CD4-positive, alpha-beta T cell (primary cell): ENCODE results near the gene TSHB. TPM values are rescaled to one million over a fixed set of nuclear protein-coding genes. Genes with fewer than 3 reads are reported as not detected.

Source experiments
- ATAC-seq: fragments of 200-7000 bp; cut with Tn5 transposase; one replicate; pipeline ENCODE4 v1.10.0; 2022; ENCODE audit warnings: mild to moderate bottlenecking; ENCODE audit not compliant: poor library complexity
- CTCF ChIA-PET: fragments of 350-600 bp; sonication (Branson Sonifier 250); formaldehyde crosslinking; loops from one replicate; lab custom pipeline; 2021; ENCODE audit warnings: antibody characterized with exemption, inconsistent platforms; lab: Charles Lee
- POLR2A ChIA-PET: fragments of 350-600 bp; sonication (Branson Sonifier 250); formaldehyde crosslinking; loops from one replicate; lab custom pipeline; 2021; ENCODE audit warnings: antibody characterized with exemption, inconsistent platforms; lab: Charles Lee
- DNase-seq, 14 experiments: peaks; one replicate each; pipeline ENCODE4 v3.0.0-alpha.2; 2013 to 2020; ENCODE audit warnings: mixed read lengths in 2 of 14
- H3K27ac ChIP-seq, 2 donors: one replicate each; pipeline versions ENCODE4 v1.5.1 to v1.7.0; 2013; ENCODE audit warnings: low read length in 2 of 2, low read depth in 1 of 2, mild to moderate bottlenecking in 1 of 2
- H3K27me3 ChIP-seq, 2 experiments: 1 replicate in 1 of 2; 2 replicates in 1 of 2; pipeline versions ENCODE4 v1.6.1 to v1.7.0; 2013; ENCODE audit warnings: low read length in 2 of 2, control low read depth in 1 of 2, mild to moderate bottlenecking in 1 of 2, moderate library complexity in 1 of 2; ENCODE audit not compliant: insufficient read depth in 2 of 2, control insufficient read depth in 1 of 2
- H3K36me3 ChIP-seq: one replicate; pipeline ENCODE4 v1.6.1; 2013; ENCODE audit warnings: low read length, control low read depth; ENCODE audit not compliant: insufficient read depth
- H3K4me1 ChIP-seq: one replicate; pipeline ENCODE4 v1.6.1; 2013; ENCODE audit warnings: low read length, control low read depth; ENCODE audit not compliant: insufficient read depth
- H3K4me3 ChIP-seq: one replicate; pipeline ENCODE4 v1.5.1; 2013; ENCODE audit warnings: mild to moderate bottlenecking, low read length, moderate library complexity
- H3K9me3 ChIP-seq, 2 experiments: 1 replicate in 1 of 2; 2 replicates in 1 of 2; pipeline versions ENCODE4 v1.6.1 to v1.7.0; 2013; ENCODE audit warnings: low read length in 2 of 2, mild to moderate bottlenecking in 2 of 2, control low read depth in 1 of 2, moderate library complexity in 1 of 2; ENCODE audit not compliant: control insufficient read depth in 1 of 2, insufficient read depth in 1 of 2
- H3K27ac Mint-ChIP-seq: one replicate; pipeline ENCODE4 v1.8.0; 2020; ENCODE audit warnings: mixed read lengths
- H3K27me3 Mint-ChIP-seq: one replicate; pipeline ENCODE4 v1.8.0; 2021; ENCODE audit warnings: mixed read lengths
- H3K36me3 Mint-ChIP-seq: one replicate; pipeline ENCODE4 v1.8.0; 2021; ENCODE audit warnings: low read depth, mixed read lengths
- H3K4me1 Mint-ChIP-seq: one replicate; pipeline ENCODE4 v1.8.0; 2021; ENCODE audit warnings: low read depth, mixed read lengths
- H3K4me3 Mint-ChIP-seq: one replicate; pipeline ENCODE4 v1.8.0; 2020; ENCODE audit warnings: mild to moderate bottlenecking, mixed read lengths
- H3K9me3 Mint-ChIP-seq: one replicate; pipeline ENCODE4 v1.8.0; 2020; ENCODE audit warnings: mixed read lengths
- intact Hi-C, 2 experiments: fragments of 100-400 bp; cut with DNase I in 1 of 2; cut with micrococcal nuclease in 1 of 2; formaldehyde crosslinking; loops; one replicate each; pipeline versions ENCODE4 v1.15.1 to v1.9.0; 2023 to 2025; cut with DNase I, micrococcal nuclease
- total RNA-seq, 174 experiments: library from RNA in 2 of 174; stranded (reverse) in 2 of 174; gene quantifications; one replicate each; pipeline ENCODE4 v1.2.3 and lab custom pipeline; 2021 to 2026
- TF ChIP-seq, protein P1 (sequence below): fragments of 200-600 bp; IDR thresholded peaks from one replicate; pipeline ENCODE4 v1.8.0; 2022; ENCODE audit warnings: antibody characterized with exemption, mild to moderate bottlenecking

Gene TSHB
- total RNA-seq, 2 experiments from 2014 or later: not detected

DNA sequence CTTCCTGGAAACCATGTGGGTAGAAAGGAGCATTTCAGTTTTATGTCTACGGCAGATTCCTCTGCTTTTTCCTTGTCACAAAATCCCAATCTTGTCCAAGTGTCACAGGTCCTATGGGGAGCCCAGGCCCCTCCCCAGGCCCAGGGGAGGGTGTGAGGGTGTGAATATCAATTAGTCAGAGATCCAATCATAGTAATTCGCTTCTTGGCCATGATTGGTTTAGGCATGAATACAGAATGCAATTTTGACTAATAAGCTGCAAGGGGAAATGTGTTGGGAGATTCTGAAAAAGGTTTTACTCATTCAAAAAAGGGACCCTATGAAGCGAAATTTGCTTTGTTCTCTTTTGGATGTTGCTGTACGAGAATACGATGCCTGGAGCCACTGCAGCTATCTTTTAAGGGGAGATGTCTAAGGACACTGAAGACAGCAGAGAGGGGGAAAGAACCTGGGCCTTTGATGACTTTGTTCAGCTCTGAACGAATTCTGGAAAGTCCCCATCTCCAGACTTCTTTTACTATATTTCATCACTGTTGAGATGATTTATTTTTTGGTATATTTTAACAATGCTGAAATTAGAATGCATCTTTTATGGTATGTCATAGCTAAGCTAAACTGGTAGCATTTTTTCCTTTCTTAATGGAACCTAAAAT is 41.5 kb downstream of the TSHB start:
- H3K4me1 Mint-ChIP-seq: peaks cover 48% of the 10 kb centered on the region
- CTCF ChIA-PET: interaction anchor here (1.1 to 3.2 kb wide), 3 partner anchors 13 to 19 kb away, joined by 3 to 15 read pairs (median 4); no protein-coding TSS in a partner anchor
- peak in 2 of 14 experiments; percentile 55 to 61 for DNase-seq

DNA sequence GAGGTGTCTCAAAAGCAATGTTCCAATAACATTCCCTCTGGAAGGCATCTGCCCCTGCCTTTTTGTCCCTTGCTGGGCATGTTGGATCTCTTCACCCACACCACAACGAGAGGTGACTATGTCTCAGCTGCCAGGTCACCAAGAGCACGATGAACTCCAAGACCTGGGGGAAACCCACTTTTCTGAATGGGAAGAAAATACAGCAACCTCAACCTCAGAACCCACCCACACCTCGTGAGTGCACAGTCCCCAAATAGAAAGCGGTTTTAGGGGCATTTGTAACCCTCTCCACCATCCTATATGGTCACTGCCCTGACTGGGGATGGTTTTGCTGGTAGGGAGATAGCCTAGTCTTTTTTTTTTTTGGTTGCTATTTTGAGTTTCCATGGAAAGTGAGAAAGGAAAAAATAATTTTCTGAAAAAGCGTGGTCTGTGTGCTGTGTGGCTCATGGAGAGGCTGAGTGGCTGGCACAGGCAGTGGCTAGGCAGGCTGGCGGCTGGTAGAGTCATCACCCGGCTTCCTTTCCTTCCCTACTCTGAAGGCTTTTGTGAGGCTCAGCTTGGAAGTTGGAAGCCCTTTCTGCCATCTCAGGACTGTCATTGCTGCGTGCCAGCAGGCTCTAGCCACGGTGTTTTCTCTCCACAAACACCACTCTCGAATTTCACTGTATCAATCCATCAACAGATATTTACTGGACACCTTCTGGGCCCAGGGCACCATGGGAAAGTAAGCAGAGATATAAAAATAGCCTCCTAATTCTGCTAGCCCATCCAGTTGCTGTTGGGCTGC is 43.9 kb downstream of the TSHB start:
- intact Hi-C loops: no loop called here
- Histone ChIP-seq H3K27ac (no peak overlapping the region), H3K4me3 (no peak overlapping the region), H3K27me3 (no peaks in the 10 kb centered on the region), H3K36me3 (no peaks in the 10 kb centered on the region), H3K4me1 (peaks cover 36% of the 10 kb centered on the region), H3K9me3 (no peaks in the 10 kb centered on the region)
- Mint-ChIP-seq H3K27me3 (peaks cover 6% of the 10 kb centered on the region), H3K36me3 (no peaks in the 10 kb centered on the region), H3K9me3 (no peaks in the 10 kb centered on the region), H3K4me1 (peaks cover 47% of the 10 kb centered on the region), H3K4me3 (no peak overlapping the region), H3K27ac (no peak overlapping the region)
- ATAC-seq: no peak
- TF ChIP-seq, protein P1, sequence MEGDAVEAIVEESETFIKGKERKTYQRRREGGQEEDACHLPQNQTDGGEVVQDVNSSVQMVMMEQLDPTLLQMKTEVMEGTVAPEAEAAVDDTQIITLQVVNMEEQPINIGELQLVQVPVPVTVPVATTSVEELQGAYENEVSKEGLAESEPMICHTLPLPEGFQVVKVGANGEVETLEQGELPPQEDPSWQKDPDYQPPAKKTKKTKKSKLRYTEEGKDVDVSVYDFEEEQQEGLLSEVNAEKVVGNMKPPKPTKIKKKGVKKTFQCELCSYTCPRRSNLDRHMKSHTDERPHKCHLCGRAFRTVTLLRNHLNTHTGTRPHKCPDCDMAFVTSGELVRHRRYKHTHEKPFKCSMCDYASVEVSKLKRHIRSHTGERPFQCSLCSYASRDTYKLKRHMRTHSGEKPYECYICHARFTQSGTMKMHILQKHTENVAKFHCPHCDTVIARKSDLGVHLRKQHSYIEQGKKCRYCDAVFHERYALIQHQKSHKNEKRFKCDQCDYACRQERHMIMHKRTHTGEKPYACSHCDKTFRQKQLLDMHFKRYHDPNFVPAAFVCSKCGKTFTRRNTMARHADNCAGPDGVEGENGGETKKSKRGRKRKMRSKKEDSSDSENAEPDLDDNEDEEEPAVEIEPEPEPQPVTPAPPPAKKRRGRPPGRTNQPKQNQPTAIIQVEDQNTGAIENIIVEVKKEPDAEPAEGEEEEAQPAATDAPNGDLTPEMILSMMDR: no peak
- ChIA-PET POLR2A (no interaction called here), CTCF (interaction anchor here (1.1 kb wide), 1 partner anchor 9 kb away, joined by 3 read pairs; no protein-coding TSS in a partner anchor)
- DNase-seq: no peak

More for the DNA sequence above, 41.5 kb downstream of the TSHB start:
- Histone ChIP-seq H3K9me3 (no peaks in the 10 kb centered on the region), H3K27me3 (no peaks in the 10 kb centered on the region), H3K4me1 (peaks cover 38% of the 10 kb centered on the region), H3K36me3 (no peaks in the 10 kb centered on the region), H3K4me3 (no peak overlapping the region), H3K27ac (no peak overlapping the region)
- Mint-ChIP-seq H3K9me3 (no peaks in the 10 kb centered on the region), H3K36me3 (no peaks in the 10 kb centered on the region), H3K4me3 (no peak overlapping the region), H3K27me3 (peaks cover 6% of the 10 kb centered on the region), H3K27ac (peak overlapping the region; percentile 54)
- POLR2A ChIA-PET: interaction anchor here (1.0 to 1.5 kb wide), 2 partner anchors 11 to 28 kb away, joined by 3 to 9 read pairs; no protein-coding TSS in a partner anchor
- TF ChIP-seq, protein P1: no peak
- intact Hi-C loops: no loop called here
- ATAC-seq: peak; percentile 76

DNA sequence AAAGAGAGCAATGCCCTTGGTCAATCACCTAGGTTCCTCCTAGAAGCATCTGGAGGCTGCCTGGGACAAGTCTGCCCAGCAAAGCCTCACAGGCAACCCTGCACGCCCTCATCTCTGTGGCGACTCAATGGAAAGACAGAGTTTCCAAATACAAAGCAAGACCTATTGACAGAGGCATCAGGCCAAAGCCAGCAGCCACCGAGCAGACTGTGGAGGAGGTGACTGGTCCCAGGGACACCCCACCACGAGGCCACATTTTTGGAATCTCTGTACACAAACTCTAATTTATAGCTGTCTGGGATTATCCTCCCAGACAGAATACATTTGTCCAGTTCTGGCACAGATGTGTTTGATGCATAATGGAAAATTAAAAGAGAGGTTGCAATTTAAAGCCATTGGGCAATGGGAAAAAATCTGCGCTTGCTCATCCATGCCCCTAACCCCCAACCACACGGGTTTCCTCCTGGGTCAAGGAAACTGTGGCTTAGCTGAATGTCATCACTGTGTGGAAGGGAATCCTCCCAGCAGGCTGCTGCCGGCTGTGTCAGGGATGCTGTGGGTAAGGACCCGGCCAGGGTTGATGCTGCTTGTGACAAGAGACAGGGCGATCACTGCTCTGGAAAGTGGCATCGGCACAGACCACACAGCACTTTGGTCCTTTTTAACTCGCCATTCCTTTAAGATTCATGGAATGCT is 45.4 kb downstream of the TSHB start:
- no peaks in the 10 kb centered on the region for H3K27me3 ChIP-seq
- no peak overlapping the region for H3K27ac Mint-ChIP-seq
- POLR2A ChIA-PET: interaction anchor here (0.7 kb wide), 1 partner anchor 8 kb away, joined by 3 read pairs; no protein-coding TSS in a partner anchor
- no peak overlapping the region for H3K4me3 ChIP-seq
- ATAC-seq (no peak), DNase-seq (no peak)
- H3K4me1 ChIP-seq: peaks cover 32% of the 10 kb centered on the region
- no peaks in the 10 kb centered on the region for H3K36me3 Mint-ChIP-seq
- intact Hi-C loops: no loop called here
- peaks cover 35% of the 10 kb centered on the region for H3K4me1 Mint-ChIP-seq
- CTCF ChIA-PET: no interaction called here
- no peak overlapping the region for H3K4me3 Mint-ChIP-seq
- H3K36me3 ChIP-seq: no peaks in the 10 kb centered on the region
- H3K9me3 ChIP-seq: no peaks in the 10 kb centered on the region
- H3K27ac ChIP-seq: no peak overlapping the region
- peaks cover 6% of the 10 kb centered on the region for H3K27me3 Mint-ChIP-seq
- no peaks in the 10 kb centered on the region for H3K9me3 Mint-ChIP-seq
- TF ChIP-seq, protein P1: no peak
